NCI-H82 treated with DMSO at 0.1 percent for 48 hours (cell line): Measurements from ENCODE around the gene ASCL2.
"Not testable (repeated sequence)": the region's sequence is repeated elsewhere in the genome, so short reads cannot be mapped to it uniquely, and the experiment has no call there.

ENCODE experiments used
- DNase-seq: peaks from one replicate; lab custom pipeline; 2025; ENCODE audit not compliant: unreplicated experiment; lab: John Stamatoyannopoulos, UW

The ASCL2 gene

GRCh38 chr11:2298795-2299761, 28.7 kb upstream of the ASCL2 start:
- no peak for DNase-seq

- no peak for DNase-seq
These were observed 27.9 kb upstream of the ASCL2 start for GRCh38 chr11:2298131-2298794.

DNA sequence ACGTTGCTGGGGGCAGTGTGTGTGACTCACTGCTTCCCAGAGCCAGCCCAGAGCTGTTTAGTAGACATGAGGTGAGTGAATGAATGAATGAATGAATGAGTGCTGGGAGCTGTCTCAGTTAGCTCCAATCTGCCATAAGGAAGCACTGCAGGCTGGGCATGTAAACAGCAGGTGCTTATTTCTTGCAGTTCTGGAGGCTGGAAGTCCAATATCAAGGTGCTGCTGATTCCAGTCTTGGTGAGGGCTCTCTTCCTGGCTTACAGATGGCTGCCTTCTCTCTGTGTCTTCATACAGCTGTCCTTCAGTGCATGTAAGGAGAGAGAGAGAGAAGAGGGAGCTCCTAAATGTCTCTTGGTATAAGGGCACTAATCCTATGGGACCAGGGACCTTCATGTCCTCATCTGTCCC, 27.2 kb upstream of the ASCL2 start:
- no peak for DNase-seq

GRCh38 chr11:2296913-2297622, 26.7 kb upstream of the ASCL2 start:
- DNase-seq = no peak

DNA sequence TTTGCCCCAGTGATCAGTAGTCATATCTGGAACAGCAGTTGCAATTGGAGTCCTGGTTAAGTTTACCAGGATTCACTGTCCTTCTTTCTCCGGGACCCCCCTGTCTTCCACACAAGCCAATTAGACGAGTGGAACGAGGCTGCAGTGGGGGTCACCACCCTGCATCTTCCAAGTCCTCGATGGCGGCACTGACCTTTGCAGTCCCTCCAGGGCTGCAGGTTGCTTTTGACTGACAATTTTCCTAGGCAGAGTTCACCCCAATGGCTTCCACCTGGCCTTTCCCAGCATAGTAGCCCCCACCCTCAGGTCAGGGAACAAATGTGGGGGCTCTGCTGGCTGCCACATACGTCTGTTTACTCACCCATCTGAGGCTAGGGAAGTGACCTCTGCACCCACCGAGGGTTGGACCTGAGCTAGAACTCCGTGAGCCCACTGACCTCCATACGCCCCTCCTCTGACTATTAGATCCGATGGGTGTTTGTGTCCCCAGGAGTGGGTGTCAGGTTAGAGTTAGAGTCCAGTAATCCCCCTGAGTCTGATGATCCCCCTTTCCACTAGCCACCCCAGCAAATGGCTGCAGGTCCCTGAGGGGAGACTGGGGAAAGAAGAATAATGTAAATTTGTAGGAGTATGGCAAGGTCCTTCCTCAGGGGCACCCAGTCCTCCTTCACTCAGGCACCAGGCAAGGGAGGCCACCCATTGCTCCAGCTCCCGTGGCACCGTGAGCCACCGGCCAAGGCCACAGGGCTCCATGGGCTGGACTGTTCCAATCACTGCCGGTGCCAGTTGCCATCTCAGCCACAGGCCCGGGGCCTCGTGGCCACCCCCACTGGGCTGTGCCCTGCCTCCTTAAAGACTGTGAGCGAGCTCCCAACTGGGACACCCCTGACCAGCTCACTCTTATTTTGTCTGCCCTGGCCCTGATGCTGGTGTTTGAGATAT, 25.9 kb upstream of the ASCL2 start:
- DNase-seq = no peak

DNA sequence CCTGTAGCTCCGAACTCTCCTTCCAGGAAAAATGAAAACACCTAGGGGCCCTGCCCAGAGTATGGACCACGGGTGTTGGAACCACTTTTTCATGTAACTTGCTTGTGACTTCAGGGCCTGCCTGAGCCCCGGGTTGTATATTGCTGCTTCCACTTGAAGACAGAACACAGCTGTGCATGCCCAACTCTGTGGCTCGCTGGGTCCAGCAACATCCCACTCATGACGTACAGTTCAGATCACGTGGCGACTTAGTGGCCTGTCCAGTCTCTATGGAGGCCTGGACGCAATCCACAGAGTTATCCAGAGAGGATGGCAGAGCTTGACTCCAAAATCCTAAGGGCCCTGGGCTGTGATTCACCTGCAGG, 24.5 kb upstream of the ASCL2 start:
- DNase-seq = no peak

DNA sequence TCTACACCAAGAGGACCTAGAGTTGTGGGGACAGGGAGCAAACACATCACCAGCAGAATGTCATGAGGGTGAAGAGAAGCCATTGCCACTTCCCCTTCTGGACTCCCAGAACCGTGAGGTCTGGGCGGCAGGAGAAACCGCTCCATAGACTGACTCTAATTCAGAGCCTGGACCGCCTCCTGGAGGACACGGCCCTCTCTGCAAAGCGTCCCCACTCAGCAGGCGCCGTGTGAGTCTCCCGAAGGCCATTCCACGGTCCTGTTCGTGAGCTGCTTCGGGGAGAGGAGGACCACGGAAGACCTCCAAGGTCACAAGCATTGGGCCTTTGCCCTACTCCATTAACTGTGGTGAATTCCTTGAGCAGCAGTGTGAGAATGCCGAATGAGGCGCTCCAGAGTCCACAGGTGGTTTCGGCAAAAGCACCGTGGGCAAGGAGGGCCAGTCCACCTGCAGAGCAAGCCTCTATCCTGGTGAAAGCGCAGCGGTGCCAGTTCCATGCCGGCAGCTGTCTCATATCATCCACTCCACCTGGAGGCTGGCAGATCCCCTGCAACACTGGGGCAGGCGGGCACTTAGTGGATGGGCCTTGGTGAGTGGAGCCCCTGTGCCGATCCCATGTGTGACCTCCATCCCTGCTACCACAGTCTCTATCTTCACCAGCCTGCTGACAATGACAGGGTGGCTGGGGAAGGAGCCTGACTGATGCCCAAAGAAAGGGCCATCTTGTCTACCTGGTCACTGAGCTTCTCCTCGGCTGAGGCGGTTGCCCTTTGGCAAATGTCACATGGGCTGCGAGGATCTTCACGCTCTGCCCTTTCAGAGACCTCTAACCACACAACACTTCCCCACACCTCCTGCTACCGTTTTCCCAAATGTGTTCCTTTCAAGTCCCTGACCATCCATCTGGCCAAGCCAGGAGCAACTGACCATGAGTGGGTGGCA, 23.9 kb upstream of the ASCL2 start:
- no peak for DNase-seq

GRCh38 chr11:2293531-2293971, 23.2 kb upstream of the ASCL2 start:
- DNase-seq = no peak

- no peak for DNase-seq
These were observed 20.0 kb upstream of the ASCL2 start for GRCh38 chr11:2290351-2290841.

DNA sequence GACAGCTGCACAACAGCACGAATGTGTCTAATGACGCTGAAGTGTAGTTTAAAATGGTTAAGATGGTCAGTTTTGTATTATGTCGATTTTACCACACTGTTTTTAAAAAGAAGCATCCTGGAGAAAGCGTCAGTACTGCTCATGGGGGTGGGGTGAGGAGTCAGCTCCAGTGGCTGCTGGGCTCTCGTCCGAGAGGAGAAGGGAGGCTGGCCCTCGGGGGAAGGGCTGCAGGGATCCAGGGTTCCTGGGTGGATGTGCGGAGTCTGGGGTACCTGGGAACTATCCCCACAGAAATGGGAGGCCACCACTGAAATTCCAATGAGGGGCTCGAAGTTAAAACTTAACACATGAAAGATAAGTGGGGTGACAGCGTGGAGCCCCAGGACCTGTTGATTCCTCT, 19.5 kb upstream of the ASCL2 start:
- DNase-seq = no peak

GRCh38 chr11:2289350-2289749, 19.0 kb upstream of the ASCL2 start:
- no peak for DNase-seq

- DNase-seq = no peak
These were observed 16.7 kb upstream of the ASCL2 start for GRCh38 chr11:2287091-2287490.

DNA sequence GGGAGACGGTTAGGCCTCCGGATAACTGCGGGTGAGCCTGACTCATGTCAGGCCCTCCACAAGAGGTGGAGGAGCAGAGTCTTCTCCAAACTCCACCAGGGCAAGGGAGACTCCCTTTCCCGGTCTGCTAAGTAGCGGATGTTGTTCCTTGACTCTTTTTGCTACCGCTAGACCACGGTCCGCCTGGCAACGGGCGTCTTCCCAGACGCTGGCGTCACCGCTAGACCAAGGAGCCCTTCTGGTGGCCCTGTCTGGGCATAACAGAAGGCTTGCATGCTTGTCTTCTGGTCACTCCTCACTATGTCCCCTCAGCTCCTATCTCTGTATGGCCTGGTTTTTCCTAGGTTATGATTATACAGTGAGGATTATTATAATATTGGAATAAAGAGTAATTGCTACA, 16.0 kb upstream of the ASCL2 start:
- not testable (repeated sequence) for DNase-seq

GRCh38 chr11:2280208-2280607, 9.8 kb upstream of the ASCL2 start:
- DNase-seq = no peak

DNA sequence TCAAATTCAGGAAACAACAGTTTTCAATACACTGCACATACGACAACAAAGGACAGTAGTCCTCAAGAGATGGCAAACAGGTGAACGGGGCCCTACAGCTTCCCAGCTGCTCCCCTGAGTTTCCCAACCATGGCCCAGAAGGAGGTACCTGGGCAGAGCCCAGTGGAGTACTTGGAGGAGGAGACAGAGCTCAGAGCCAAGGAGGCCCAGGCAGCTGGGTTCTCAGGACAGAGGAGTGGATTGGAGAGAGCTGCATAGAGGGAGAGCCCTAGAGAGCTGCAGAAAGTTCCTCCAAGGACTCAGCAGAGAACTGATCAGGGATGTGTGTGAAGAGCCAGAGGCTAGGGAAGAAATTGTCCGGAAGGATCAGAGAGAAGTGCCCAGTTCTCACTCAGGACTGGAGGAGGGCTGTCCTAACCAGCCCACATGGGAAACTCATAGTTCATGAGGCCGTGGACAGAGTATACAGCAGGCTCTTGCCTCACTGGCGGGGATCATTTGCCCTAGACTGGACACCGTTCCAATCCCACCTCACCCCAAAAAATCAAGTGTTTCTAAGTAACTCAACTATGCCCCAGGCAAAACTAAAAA, 7.6 kb upstream of the ASCL2 start:
- no peak for DNase-seq

GRCh38 chr11:2277008-2277346, 6.6 kb upstream of the ASCL2 start:
- no peak for DNase-seq

DNA sequence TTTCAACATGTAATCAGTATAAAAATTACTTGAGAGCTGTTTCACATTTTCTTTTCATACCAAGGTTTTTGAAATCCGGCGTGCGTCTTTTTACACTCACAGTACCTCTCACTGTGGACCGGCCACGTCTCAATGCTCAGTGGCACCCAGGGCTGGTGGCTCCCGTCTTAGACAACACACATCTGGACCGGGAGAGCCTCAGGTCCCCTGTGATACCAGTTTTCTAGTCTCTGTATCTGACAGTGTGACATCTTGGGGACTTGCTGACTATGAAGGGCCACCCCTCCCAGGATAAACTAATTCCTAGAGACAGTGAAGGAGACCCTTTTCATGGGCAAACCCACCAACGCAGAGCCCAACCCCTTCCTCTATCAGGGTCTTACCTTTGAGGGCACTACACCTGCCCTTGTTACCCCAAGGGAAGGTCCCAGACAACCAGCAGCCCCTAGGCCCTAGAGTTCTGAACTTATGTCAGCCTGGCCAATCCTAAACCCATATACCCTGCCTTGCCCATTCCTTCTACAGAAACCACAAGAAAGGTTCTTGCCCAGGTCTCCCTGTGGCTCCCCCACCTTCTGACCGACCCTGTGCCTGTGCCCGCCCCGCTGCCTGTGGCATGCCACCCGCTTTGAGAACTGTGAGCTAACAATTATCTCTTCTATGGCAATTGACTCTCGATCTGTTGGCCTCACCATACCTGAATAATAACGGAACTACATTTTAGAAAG, 6.1 kb upstream of the ASCL2 start:
- DNase-seq = no peak
